D721Med (cell line): Measurements from ENCODE around the gene TSPAN7.
A peak's percentile ranks its signal among the peaks of the same experiment; 100 is the strongest.

Experiments used
- DNase-seq: peaks from one replicate; pipeline ENCODE4 v3.0.0; 2011; ENCODE audit warnings: low spot score; ENCODE audit not compliant: insufficient read length
- FAIRE-seq: peaks from 2 replicates; lab custom pipeline; 2011; peaks lifted over from hg19 to GRCh38; lab: Jason Lieb, UNC
- CTCF ChIP-seq: IDR thresholded peaks from 2 replicates; pipeline ENCODE4 v1.5.1; 2012; ENCODE audit warnings: mild to moderate bottlenecking, control low read depth; ENCODE audit not compliant: insufficient read depth; ENCODE audit errors: missing control alignments

Gene TSPAN7

DNA sequence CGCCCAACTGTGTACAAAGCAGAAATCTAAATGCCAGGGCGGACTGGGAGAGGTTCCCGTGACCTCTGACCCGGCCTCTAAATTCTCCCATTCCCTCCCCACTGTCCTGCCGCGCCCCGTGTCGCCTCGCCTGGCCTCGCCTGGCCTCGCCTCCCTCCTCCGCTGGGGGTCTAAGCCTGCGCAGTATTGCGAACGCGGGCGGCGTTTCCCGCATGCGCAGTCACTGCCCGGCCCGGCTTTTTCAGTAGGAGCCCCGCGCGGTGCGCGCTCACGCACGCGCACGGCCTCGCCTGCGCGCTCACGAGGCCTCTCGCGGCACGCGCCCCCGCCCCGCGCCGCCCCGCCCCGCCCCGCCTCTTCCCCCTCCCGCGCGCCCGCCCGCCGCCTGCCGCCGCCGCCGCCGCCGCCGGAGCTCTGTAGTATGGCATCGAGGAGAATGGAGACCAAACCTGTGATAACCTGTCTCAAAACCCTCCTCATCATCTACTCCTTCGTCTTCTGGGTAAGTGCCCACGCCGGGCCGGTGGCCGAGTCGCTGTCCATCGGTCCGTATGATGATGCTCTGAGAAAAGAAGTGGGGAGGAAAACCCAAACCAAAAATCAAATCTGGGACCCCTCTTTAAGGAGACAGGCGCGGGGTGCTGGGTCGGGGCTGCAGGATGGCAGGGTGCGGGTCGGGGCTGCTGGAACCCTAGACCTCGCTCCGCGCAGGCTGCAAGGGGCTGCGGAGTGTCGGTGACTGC is at the start of gene TSPAN7:
TSPAN7 (plus strand) TSS at position 417 of the 743 bp plus-strand sequence; CDS start at position 422, 5 bp downstream.
- TF ChIP-seq CTCF, result no peak
- no peak for FAIRE-seq
- DNase-seq, result peak; percentile 14

- DNase-seq (no peak), FAIRE-seq (no peak)
- no peak for TF ChIP-seq CTCF
These were observed 48.1 kb upstream of the TSPAN7 start for GRCh38 chrX:38513112-38513742.

- no peak for DNase-seq
- TF ChIP-seq CTCF, result no peak
- FAIRE-seq, result peak; percentile 29
These were observed 47.1 kb upstream of the TSPAN7 start for GRCh38 chrX:38514016-38514854.

- no peak for TF ChIP-seq CTCF
- FAIRE-seq (peak; percentile 41), DNase-seq (no peak)
These were observed 46.1 kb upstream of the TSPAN7 start for GRCh38 chrX:38515291-38515690.

GRCh38 chrX:38516196-38516774 is 45.1 kb upstream of the TSPAN7 start:
- FAIRE-seq (no peak), DNase-seq (no peak)
- TF ChIP-seq CTCF, result no peak

- FAIRE-seq (peak; percentile 6), DNase-seq (no peak)
- TF ChIP-seq CTCF, result no peak
These were observed 41.7 kb upstream of the TSPAN7 start for GRCh38 chrX:38519651-38520050.
